Upper lobe of left lung (tissue), 4 donors: ENCODE data around the gene PCBP3.

Source experiments
- POLR2A ChIP-seq, 4 donors: fragments of 450-650 bp; IDR thresholded peaks; one replicate each; pipeline ENCODE4 v1.5.1; 2016 to 2017; ENCODE audit warnings: antibody characterized with exemption in 4 of 4, mild to moderate bottlenecking in 2 of 4
- POLR2AphosphoS5 ChIP-seq, 2 donors: sonication (generic); formaldehyde crosslinking; IDR thresholded peaks; one replicate each; pipeline ENCODE4 v1.5.1; 2017; ENCODE audit warnings: antibody characterized with exemption in 2 of 2

DNA sequence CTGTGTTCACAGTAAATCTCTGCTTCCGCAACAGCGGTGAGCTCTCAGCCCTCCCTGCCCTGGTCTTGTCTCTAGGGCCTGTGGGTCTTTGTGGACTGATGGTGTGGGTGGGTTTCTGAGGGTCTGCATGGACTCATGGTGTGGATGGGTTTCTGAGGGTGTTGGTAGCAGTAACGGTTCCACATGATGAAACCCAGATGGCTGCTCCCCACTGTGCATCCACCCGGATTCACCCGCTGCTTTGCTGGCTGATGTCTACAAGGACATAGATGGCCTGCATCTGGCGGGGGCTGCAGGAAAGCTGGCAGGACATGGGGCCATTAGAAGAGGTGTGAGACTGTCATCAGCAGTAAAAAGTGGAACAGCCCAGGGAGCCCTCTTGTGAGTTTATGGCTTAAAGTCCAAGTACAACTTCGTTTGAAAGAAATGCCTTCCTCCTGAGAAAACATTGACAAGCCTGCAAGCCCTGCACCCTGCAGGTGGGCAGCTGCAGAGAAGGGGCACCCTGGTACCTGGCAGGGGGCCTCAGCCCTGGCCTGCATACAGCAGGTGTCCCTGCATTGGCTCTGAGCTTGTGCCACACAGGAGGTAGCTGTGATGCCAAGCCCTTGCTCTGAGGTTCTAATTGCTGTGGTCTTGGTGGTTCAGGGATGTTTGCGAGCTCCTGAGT, 181.2 kb downstream of the PCBP3 start:
- TF ChIP-seq POLR2AphosphoS5 (IDR thresholded peaks at IDR 0.05) (no peak), POLR2A (IDR thresholded peaks at IDR 0.05) (no peak)
